ENCODE results near the gene DPYSL4.

DPYSL4 gene

GRCh38 chr10:132243626-132244025 lies 56.9 kb downstream of the DPYSL4 start:
- no peak for TF ChIP-seq TAF1 (IDR thresholded peaks at IDR 0.05; ENCODE audit: borderline replicate concordance, insufficient read depth, low read length)
- TF ChIP-seq SIN3A (IDR thresholded peaks at IDR 0.05; ENCODE audit: borderline replicate concordance, insufficient read depth, low read length): no peak
- no peak for TF ChIP-seq REST (IDR thresholded peaks at IDR 0.05; ENCODE audit: insufficient read depth in 1 of 2, low read depth in 2 of 2, low read length in 2 of 2)
- TF ChIP-seq POLR2AphosphoS5 (IDR thresholded peaks at IDR 0.05; ENCODE audit: low read depth, low read length): no peak
- no peak for TF ChIP-seq FOXP2 (optimal IDR thresholded peaks at IDR 0.05; ENCODE audit: borderline replicate concordance, extremely low read depth, extremely low read length, insufficient read depth)

GRCh38 chr10:132245056-132245455 lies 58.3 kb downstream of the DPYSL4 start:
- TF ChIP-seq FOXP2 (optimal IDR thresholded peaks at IDR 0.05; ENCODE audit: borderline replicate concordance, extremely low read depth, extremely low read length, insufficient read depth) (no peak), POLR2AphosphoS5 (IDR thresholded peaks at IDR 0.05; ENCODE audit: low read depth, low read length) (no peak), TAF1 (IDR thresholded peaks at IDR 0.05; ENCODE audit: borderline replicate concordance, insufficient read depth, low read length) (no peak), SIN3A (IDR thresholded peaks at IDR 0.05; ENCODE audit: borderline replicate concordance, insufficient read depth, low read length) (no peak)

GRCh38 chr10:132246296-132246695 lies 59.5 kb downstream of the DPYSL4 start:
- TF ChIP-seq FOXP2 (optimal IDR thresholded peaks at IDR 0.05; ENCODE audit: borderline replicate concordance, extremely low read depth, extremely low read length, insufficient read depth): no peak
- TF ChIP-seq TAF1 (IDR thresholded peaks at IDR 0.05; ENCODE audit: borderline replicate concordance, insufficient read depth, low read length): no peak
- no peak for TF ChIP-seq POLR2AphosphoS5 (IDR thresholded peaks at IDR 0.05; ENCODE audit: low read depth, low read length)
- no peak for TF ChIP-seq SIN3A (IDR thresholded peaks at IDR 0.05; ENCODE audit: borderline replicate concordance, insufficient read depth, low read length)
- TF ChIP-seq REST (IDR thresholded peaks at IDR 0.05; ENCODE audit: insufficient read depth in 1 of 2, low read depth in 2 of 2, low read length in 2 of 2): no peak

- no peak for TF ChIP-seq POLR2AphosphoS5 (IDR thresholded peaks at IDR 0.05; ENCODE audit: low read depth, low read length)
- no peak for TF ChIP-seq TAF1 (IDR thresholded peaks at IDR 0.05; ENCODE audit: borderline replicate concordance, insufficient read depth, low read length)
- no peak for TF ChIP-seq REST (IDR thresholded peaks at IDR 0.05; ENCODE audit: insufficient read depth in 1 of 2, low read depth in 2 of 2, low read length in 2 of 2)
- TF ChIP-seq FOXP2 (optimal IDR thresholded peaks at IDR 0.05; ENCODE audit: borderline replicate concordance, extremely low read depth, extremely low read length, insufficient read depth): no peak
- no peak for TF ChIP-seq SIN3A (IDR thresholded peaks at IDR 0.05; ENCODE audit: borderline replicate concordance, insufficient read depth, low read length)
These were observed 61.2 kb downstream of the DPYSL4 start for GRCh38 chr10:132247943-132248342.

GRCh38 chr10:132248455-132249225 lies 61.9 kb downstream of the DPYSL4 start:
- no peak for TF ChIP-seq SIN3A (IDR thresholded peaks at IDR 0.05; ENCODE audit: borderline replicate concordance, insufficient read depth, low read length)
- no peak for TF ChIP-seq POLR2AphosphoS5 (IDR thresholded peaks at IDR 0.05; ENCODE audit: low read depth, low read length)
- no peak for TF ChIP-seq REST (IDR thresholded peaks at IDR 0.05; ENCODE audit: insufficient read depth in 1 of 2, low read depth in 2 of 2, low read length in 2 of 2)
- no peak for TF ChIP-seq TAF1 (IDR thresholded peaks at IDR 0.05; ENCODE audit: borderline replicate concordance, insufficient read depth, low read length)
- no peak for TF ChIP-seq FOXP2 (optimal IDR thresholded peaks at IDR 0.05; ENCODE audit: borderline replicate concordance, extremely low read depth, extremely low read length, insufficient read depth)

All from PFSK-1 (cell line).